ENCODE measurements around the gene CUEDC2.
A peak's percentile ranks its signal among the peaks of the same experiment; 100 is the strongest.

CUEDC2 gene

GRCh38 chr10:102453502-102453901 lies 21.1 kb upstream of the CUEDC2 start:
- no peak overlapping the region for H3K4me3 ChIP-seq (ENCODE audit: low read depth, low read length)
- DNase-seq (ENCODE audit: low read depth), result no peak
- TF ChIP-seq, protein P1, sequence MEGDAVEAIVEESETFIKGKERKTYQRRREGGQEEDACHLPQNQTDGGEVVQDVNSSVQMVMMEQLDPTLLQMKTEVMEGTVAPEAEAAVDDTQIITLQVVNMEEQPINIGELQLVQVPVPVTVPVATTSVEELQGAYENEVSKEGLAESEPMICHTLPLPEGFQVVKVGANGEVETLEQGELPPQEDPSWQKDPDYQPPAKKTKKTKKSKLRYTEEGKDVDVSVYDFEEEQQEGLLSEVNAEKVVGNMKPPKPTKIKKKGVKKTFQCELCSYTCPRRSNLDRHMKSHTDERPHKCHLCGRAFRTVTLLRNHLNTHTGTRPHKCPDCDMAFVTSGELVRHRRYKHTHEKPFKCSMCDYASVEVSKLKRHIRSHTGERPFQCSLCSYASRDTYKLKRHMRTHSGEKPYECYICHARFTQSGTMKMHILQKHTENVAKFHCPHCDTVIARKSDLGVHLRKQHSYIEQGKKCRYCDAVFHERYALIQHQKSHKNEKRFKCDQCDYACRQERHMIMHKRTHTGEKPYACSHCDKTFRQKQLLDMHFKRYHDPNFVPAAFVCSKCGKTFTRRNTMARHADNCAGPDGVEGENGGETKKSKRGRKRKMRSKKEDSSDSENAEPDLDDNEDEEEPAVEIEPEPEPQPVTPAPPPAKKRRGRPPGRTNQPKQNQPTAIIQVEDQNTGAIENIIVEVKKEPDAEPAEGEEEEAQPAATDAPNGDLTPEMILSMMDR (conservative IDR thresholded peaks at IDR 0.05; ENCODE audit: low read depth, low read length), result no peak

GRCh38 chr10:102452672-102453340 lies 20.4 kb upstream of the CUEDC2 start:
- H3K4me3 ChIP-seq (ENCODE audit: low read depth, low read length), result no peak overlapping the region
- DNase-seq (ENCODE audit: low read depth), result peak; percentile 56
- TF ChIP-seq, protein P1 (conservative IDR thresholded peaks at IDR 0.05; ENCODE audit: low read depth, low read length), result no peak

GRCh38 chr10:102451105-102451969 lies 19.0 kb upstream of the CUEDC2 start, which contains the start of gene C10orf95:
Gene C10orf95, minus strand, starts transcription at chr10:102451543. Its CDS starts 450 bp downstream, at chr10:102451093.
- TF ChIP-seq, protein P1 (conservative IDR thresholded peaks at IDR 0.05; ENCODE audit: low read depth, low read length), result no peak
- no peak for DNase-seq (ENCODE audit: low read depth)
- H3K4me3 ChIP-seq (ENCODE audit: low read depth, low read length), result peak within 1 kb of the TSS; percentile 75

DNA sequence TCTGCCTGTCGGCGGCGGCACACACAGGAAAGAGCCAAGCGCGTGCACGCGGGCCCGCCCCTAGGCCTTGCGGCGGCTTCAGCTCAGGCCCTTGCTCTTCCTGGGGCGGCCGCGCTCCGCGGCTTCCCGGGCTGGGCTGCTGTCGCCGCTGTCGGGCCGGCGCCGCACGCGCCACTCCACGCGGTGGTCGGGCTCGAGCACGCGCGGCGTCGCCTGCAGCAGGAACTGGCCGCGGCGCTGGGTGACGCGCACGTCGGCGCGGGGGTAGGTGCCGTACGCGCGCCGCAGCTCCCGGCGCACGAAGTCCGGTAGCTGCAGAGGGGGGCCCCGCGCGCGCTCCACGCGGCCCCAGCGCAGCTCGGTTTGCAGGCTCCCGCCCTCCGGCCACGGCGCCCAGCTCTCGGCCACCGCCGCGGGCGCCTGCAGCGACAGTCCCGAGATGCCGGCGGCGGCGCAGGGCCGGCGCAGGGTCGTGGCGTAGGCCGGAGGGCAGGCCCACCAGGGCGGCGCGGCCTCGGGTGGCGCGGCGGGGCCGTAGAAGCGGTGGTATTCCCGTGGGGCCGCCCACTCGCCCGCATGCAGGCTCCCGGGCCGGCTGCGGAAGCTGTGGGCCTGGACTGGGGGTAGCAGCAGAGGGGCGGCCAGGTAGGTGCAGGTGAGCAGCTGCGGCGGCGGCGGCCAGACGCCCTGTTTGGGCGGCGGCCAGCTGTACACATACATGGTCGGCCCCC lies 18.2 kb upstream of the CUEDC2 start:
- TF ChIP-seq, protein P1 (conservative IDR thresholded peaks at IDR 0.05; ENCODE audit: low read depth, low read length), result no peak
- peak; percentile 71 for DNase-seq (ENCODE audit: low read depth)
- peak overlapping the region; percentile 75 for H3K4me3 ChIP-seq (ENCODE audit: low read depth, low read length)

- H3K4me3 ChIP-seq (ENCODE audit: low read depth, low read length), result peak overlapping the region; percentile 75
- TF ChIP-seq, protein P1 (conservative IDR thresholded peaks at IDR 0.05; ENCODE audit: low read depth, low read length), result no peak
- DNase-seq (ENCODE audit: low read depth), result no peak
Measured at GRCh38 chr10:102450124-102450373, 17.7 kb upstream of the CUEDC2 start.

DNA sequence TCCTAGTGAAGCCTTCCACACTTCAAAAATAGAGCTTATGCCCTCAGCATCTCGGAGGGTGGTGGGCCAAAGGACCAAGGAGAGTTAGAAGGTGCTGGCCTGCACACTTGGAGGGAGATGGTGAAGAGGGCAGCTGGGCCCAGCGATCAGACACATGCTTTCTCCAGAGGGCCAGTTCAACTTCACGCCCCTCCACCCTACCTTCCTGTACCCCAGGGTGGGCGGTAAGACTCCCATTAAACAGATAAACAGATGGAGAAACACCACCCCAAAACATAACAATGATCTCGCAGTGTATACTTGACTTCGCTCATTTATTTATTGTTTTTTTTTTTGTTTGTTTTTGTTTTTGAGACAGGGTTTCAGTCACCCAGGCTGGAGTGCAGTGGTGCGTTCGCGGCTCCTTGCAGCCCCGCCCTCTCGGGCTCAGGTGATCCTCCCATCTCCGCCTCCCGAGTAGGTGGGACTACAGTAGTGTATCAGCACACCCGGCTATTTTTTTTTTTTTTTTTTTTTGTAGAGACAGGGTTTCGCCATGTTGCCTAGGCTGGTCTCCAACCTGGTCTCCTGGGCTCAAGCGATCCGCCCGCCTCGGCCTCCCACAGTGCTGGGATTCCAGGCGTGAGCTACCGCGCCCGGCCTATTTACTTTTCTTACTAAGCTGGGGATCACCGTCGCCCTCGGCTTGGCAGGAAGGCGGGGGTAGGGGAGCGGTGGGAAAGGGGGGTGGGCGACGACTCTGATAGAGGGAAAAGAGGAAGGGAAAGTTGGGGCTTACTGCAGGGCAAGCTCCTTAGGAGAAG lies 17.1 kb upstream of the CUEDC2 start:
- DNase-seq (ENCODE audit: low read depth), result peak; percentile 83
- H3K4me3 ChIP-seq (ENCODE audit: low read depth, low read length), result peak overlapping the region; percentile 75
- TF ChIP-seq, protein P1 (conservative IDR thresholded peaks at IDR 0.05; ENCODE audit: low read depth, low read length), result no peak

Measured in choroid plexus epithelial cell (primary cell).